GM12875 (cell line): ENCODE results near the gene NUCB1.
A peak's percentile ranks its signal among the peaks of the same experiment; 100 is the strongest.

Source experiments
- H3K4me3 ChIP-seq: one replicate; pipeline ENCODE4 v1.5.1; 2011; ENCODE audit warnings: low read depth, low read length, control low read depth
- TF ChIP-seq, protein P1 (sequence below): IDR thresholded peaks from 2 replicates; pipeline ENCODE4 v1.5.1; 2011; ENCODE audit warnings: low read depth, mild to moderate bottlenecking, control low read depth, inconsistent platforms, low read length, moderate library complexity, borderline replicate concordance; ENCODE audit not compliant: insufficient read depth

The NUCB1 gene

DNA sequence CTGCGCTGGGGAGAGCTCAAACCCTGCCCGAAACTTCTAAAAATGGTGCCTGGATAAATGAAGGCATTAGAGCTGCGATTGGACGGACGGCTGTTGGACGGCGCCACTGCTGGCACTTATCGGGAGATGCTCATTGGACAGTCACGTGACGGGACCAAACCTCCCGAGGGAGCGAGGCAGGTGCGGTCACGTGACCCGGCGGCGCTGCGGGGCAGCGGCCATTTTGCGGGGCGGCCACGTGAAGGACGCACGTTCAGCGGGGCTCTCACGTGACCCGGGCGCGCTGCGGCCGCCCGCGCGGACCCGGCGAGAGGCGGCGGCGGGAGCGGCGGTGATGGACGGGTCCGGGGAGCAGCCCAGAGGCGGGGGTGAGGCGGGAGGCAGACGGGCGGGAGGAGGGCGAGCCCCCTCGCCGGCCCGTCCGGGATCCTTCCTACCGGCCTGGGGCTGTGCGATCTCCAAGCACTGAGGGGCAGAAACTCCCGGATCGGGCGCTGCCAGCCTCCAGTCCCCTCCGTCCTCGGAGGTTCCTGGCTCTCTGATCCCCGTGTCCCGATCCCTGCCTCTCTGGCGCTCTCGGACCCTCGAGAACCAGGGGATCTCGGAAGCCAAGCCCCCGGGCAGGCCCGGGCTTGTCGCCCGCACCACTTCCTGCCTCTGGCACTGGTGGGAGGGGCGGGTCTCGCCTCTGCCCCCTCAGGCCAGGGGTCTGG lies 54.6 kb downstream of the NUCB1 start, which contains the start of gene BAX:
Gene BAX (plus strand): TSS at position 281 of the 713 bp plus-strand sequence. CDS start 54 bp downstream, at position 335.
- TF ChIP-seq, protein P1, sequence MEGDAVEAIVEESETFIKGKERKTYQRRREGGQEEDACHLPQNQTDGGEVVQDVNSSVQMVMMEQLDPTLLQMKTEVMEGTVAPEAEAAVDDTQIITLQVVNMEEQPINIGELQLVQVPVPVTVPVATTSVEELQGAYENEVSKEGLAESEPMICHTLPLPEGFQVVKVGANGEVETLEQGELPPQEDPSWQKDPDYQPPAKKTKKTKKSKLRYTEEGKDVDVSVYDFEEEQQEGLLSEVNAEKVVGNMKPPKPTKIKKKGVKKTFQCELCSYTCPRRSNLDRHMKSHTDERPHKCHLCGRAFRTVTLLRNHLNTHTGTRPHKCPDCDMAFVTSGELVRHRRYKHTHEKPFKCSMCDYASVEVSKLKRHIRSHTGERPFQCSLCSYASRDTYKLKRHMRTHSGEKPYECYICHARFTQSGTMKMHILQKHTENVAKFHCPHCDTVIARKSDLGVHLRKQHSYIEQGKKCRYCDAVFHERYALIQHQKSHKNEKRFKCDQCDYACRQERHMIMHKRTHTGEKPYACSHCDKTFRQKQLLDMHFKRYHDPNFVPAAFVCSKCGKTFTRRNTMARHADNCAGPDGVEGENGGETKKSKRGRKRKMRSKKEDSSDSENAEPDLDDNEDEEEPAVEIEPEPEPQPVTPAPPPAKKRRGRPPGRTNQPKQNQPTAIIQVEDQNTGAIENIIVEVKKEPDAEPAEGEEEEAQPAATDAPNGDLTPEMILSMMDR: no peak
- peak within 1 kb of the TSS; percentile 93 for H3K4me3 ChIP-seq

DNA sequence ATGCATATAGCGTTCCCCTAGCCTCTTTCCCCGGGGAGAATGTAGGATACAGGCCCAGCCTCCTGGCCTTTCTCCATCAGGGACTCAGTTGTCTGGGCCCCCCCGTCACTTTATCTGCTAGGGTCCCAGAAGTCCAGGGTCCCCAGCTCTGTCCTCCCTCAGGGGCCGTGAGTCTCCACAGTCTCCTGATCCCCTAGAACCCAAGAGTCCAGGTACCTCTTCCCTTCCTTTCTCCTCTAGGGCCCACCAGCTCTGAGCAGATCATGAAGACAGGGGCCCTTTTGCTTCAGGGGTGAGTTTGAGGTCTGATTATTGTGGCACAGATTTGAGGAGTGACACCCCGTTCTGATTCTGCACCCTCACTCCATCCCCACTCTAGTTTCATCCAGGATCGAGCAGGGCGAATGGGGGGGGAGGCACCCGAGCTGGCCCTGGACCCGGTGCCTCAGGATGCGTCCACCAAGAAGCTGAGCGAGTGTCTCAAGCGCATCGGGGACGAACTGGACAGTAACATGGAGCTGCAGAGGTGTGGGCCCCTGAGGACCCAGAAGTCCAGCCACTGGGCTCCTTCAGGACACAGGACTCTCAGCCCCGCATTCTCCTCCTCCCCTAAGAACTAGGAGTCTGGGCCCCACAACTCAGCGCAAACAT lies 55.3 kb downstream of the NUCB1 start:
- H3K4me3 ChIP-seq: peak overlapping the region; percentile 93
- TF ChIP-seq, protein P1: no peak

DNA sequence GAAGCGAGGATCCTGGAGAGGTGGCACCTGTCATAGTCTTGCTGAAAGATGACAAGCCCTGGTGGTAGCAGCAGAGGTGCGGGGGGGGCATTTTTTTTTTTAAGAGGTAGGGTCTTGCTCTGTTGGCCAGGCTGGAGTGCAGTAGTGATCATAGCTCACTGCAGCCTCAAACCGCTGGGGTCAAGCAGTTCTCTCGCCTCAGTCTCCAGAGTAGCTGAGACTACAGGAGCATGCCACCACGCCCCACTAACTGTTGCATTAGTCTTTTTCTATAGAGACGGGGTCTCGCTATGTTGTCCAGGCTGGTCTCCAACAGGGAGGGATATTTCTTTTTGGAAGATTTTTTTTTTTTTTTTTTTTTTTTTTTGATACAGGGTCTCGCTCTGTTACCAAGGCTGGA lies 57.9 kb downstream of the NUCB1 start:
- TF ChIP-seq, protein P1: no peak
- H3K4me3 ChIP-seq: no peak overlapping the region

DNA sequence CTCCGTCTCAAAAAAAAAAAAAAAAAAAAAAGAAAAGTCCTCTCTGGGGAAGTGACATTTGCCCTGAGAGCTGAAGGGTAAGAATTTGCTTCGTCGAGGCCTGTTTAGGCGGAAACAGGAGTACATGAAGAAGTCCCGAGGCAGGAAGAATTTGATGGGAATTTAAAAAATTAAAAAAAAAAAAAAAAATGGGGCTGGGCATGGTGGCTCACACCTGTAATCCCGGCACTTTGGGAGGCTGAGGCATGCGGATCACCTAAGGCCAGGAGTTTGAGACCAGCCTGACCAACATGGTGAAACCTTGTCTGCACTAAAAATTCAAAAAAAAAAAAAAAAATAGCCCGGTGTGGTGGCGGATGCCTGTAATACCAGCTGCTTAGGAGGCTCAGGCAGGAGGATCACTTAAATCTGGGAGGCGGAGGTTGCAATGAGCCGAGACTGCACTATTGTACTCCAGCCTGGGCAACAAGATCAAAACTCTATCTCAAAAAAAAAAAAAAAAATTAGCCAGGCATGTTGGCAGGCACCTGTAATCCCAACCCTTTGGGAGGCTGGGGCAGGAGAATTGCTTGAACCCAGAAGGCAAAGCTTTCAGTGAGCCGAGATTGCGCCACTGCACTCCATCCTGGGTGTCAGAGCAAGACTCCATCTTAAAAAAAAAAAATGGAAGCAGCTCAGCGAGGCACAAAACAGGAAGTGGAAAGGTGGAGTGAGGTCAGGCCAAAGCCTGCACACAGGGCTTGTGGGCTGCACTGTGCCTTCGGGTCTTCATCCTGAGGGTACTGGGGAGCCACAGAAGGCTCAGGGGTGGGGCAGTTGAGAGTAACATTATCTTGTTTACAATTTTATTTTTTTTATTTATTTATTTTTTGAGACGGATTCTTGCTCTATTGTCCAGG lies 59.5 kb downstream of the NUCB1 start:
- TF ChIP-seq, protein P1: no peak
- no peak overlapping the region for H3K4me3 ChIP-seq

DNA sequence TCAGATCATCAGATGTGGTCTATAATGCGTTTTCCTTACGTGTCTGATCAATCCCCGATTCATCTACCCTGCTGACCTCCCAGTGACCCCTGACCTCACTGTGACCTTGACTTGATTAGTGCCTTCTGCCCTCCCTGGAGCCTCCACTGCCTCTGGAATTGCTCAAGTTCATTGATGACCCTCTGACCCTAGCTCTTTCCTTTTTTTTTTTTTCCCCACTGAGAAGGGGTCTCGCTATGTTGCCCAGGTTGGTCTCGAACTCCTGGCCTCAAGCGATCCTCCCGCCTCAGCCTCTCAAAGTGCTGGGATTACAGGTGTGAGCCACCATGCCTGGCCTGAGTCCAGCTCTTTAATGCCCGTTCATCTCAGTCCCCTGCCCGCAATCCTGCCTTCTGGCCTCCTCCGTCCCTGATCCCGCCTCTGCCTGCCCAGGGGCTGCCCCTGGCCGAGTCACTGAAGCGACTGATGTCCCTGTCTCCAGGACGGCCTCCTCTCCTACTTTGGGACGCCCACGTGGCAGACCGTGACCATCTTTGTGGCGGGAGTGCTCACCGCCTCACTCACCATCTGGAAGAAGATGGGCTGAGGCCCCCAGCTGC lies 61.0 kb downstream of the NUCB1 start:
- TF ChIP-seq, protein P1: no peak
- no peak overlapping the region for H3K4me3 ChIP-seq

DNA sequence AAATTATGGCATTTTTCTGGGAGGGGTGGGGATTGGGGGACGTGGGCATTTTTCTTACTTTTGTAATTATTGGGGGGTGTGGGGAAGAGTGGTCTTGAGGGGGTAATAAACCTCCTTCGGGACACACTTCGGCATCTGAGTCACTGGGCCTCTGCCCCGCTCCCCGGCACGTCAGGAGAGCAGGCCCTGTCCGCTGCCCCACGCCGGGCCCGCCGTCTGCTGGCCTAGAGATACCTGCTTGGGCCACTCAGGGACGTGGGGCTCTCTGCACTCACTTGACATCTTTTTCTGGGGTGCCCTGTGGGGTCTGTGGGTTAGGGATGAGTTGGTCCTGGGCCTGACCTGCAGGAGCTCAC lies 61.5 kb downstream of the NUCB1 start:
- H3K4me3 ChIP-seq: no peak overlapping the region
- TF ChIP-seq, protein P1: no peak
